BLaER1 treated with 17β-estradiol and CSF1 and Interleukin-3, amounts not matched to agents 10 nM and 100 nM (cell line): ENCODE data around the gene CHADL.

Source experiments
- H3K27ac ChIP-seq, 11 experiments: shearing (Covaris generic); formaldehyde crosslinking; 2 replicates each; pipeline ENCODE4 v1.8.1; 2022
- H3K27me3 ChIP-seq, 11 experiments: shearing (Covaris generic); formaldehyde crosslinking; 2 replicates each; pipeline ENCODE4 v1.8.1; 2022
- H3K36me3 ChIP-seq, 11 experiments: shearing (Covaris generic); formaldehyde crosslinking; 2 replicates each; pipeline ENCODE4 v1.8.1; 2022
- H3K4me1 ChIP-seq, 10 experiments: shearing (Covaris generic); formaldehyde crosslinking; 2 replicates each; pipeline ENCODE4 v1.8.1; 2022
- H3K4me2 ChIP-seq, 11 experiments: shearing (Covaris generic); formaldehyde crosslinking; 2 replicates each; pipeline ENCODE4 v1.8.1; 2022
- H3K4me3 ChIP-seq, 10 experiments: shearing (Covaris generic); formaldehyde crosslinking; 2 replicates each; pipeline ENCODE4 v1.8.1; 2022
- H3K9ac ChIP-seq, 11 experiments: shearing (Covaris generic); formaldehyde crosslinking; 2 replicates each; pipeline ENCODE4 v1.8.1; 2022
- H3K9me3 ChIP-seq, 11 experiments: shearing (Covaris generic); formaldehyde crosslinking; replicated peaks in 1 of 11; 2 replicates each; pipeline ENCODE4 v1.8.1; 2022
- H4K20me1 ChIP-seq, 11 experiments: shearing (Covaris generic); formaldehyde crosslinking; 2 replicates each; pipeline ENCODE4 v1.8.1; 2022
- Cebpa-rat ChIP-seq, 11 experiments: shearing (Covaris generic); IDR thresholded peaks; 2 replicates each; pipeline ENCODE4 v1.8.1; 2022

Gene CHADL

GRCh38 chr22:41229730-41230400, 10.9 kb downstream of the CHADL start:
- Histone ChIP-seq H3K4me2 (no peak overlapping the region), H4K20me1 (peaks cover 0 to 9% (median 0%) of the 10 kb centered on the region in 11 experiments; a peak in 2 of 22 replicates), H3K27ac (no peak overlapping the region), H3K9me3 (no peaks in the 10 kb centered on the region), H3K9ac (no peak overlapping the region), H3K27me3 (no peaks in the 10 kb centered on the region), H3K4me1 (peaks cover 0 to 25% (median 6%) of the 10 kb centered on the region in 10 experiments; a peak in 11 of 20 replicates), H3K36me3 (peaks cover 26 to 69% (median 43%) of the 10 kb centered on the region in 11 experiments), H3K4me3 (no peak overlapping the region)
- no peak for TF ChIP-seq Cebpa-rat (IDR thresholded peaks at IDR 0.05)

- Histone ChIP-seq H3K9me3 (no peaks in the 10 kb centered on the region), H3K27me3 (no peaks in the 10 kb centered on the region), H3K4me2 (no peak overlapping the region), H3K9ac (no peak overlapping the region), H3K4me3 (no peak overlapping the region), H3K4me1 (peaks cover 0 to 25% (median 6%) of the 10 kb centered on the region in 10 experiments; a peak in 11 of 20 replicates), H3K36me3 (peaks cover 32 to 75% (median 50%) of the 10 kb centered on the region in 11 experiments), H4K20me1 (peaks cover 0 to 9% (median 0%) of the 10 kb centered on the region in 11 experiments; a peak in 3 of 22 replicates), H3K27ac (no peak overlapping the region)
- TF ChIP-seq Cebpa-rat (IDR thresholded peaks at IDR 0.05) = no peak
Measured at GRCh38 chr22:41229215-41229614, 11.5 kb downstream of the CHADL start.

- peak overlapping the region in 4 of 11 experiments; percentile 30 to 79 (median 68); a peak in 7 of 22 replicates for H3K4me2 ChIP-seq
- peak overlapping the region in 3 of 11 experiments; percentile 27 to 52 (median 31); a peak in 4 of 22 replicates for H3K9ac ChIP-seq
- H3K27me3 ChIP-seq = no peaks in the 10 kb centered on the region
- H3K4me1 ChIP-seq = peaks cover 0 to 25% (median 6%) of the 10 kb centered on the region in 10 experiments; a peak in 11 of 20 replicates
- TF ChIP-seq Cebpa-rat (IDR thresholded peaks at IDR 0.05) = no peak
- peaks cover 54 to 97% (median 72%) of the 10 kb centered on the region in 11 experiments for H3K36me3 ChIP-seq
- no peak overlapping the region for H3K4me3 ChIP-seq
- H4K20me1 ChIP-seq = peaks cover 0 to 9% (median 0%) of the 10 kb centered on the region in 11 experiments; a peak in 3 of 22 replicates
- H3K9me3 ChIP-seq = no peaks in the 10 kb centered on the region
- H3K27ac ChIP-seq = peak overlapping the region in 5 of 11 experiments; percentile 9 to 69 (median 63); a peak in 8 of 22 replicates
Measured at GRCh38 chr22:41226723-41227655, 13.7 kb downstream of the CHADL start.

GRCh38 chr22:41223535-41223934, 17.2 kb downstream of the CHADL start:
- Histone ChIP-seq H3K27ac (no peak overlapping the region), H3K27me3 (no peaks in the 10 kb centered on the region), H3K9ac (no peak overlapping the region), H3K4me2 (no peak overlapping the region), H3K36me3 (peaks cover 72 to 100% (median 93%) of the 10 kb centered on the region in 11 experiments), H3K4me3 (no peak overlapping the region), H4K20me1 (no peaks in the 10 kb centered on the region; a peak in 1 of 22 replicates), H3K9me3 (no peaks in the 10 kb centered on the region), H3K4me1 (peaks cover 0 to 30% (median under 1%) of the 10 kb centered on the region in 10 experiments; a peak in 10 of 20 replicates)
- TF ChIP-seq Cebpa-rat (IDR thresholded peaks at IDR 0.05) = no peak

GRCh38 chr22:41222846-41223507, 17.8 kb downstream of the CHADL start:
- H3K27me3 ChIP-seq = no peaks in the 10 kb centered on the region
- no peaks in the 10 kb centered on the region; a peak in 2 of 22 replicates for H4K20me1 ChIP-seq
- H3K27ac ChIP-seq = no peak overlapping the region
- H3K36me3 ChIP-seq = peaks cover 72 to 98% (median 89%) of the 10 kb centered on the region in 11 experiments
- peaks cover 4 to 35% (median 6%) of the 10 kb centered on the region in 10 experiments for H3K4me1 ChIP-seq
- no peaks in the 10 kb centered on the region for H3K9me3 ChIP-seq
- no peak overlapping the region for H3K4me3 ChIP-seq
- no peak for TF ChIP-seq Cebpa-rat (IDR thresholded peaks at IDR 0.05)
- H3K4me2 ChIP-seq = no peak overlapping the region
- peak overlapping the region in 1 of 11 experiments; percentile 14; a peak in 1 of 22 replicates for H3K9ac ChIP-seq

GRCh38 chr22:41217553-41218157, 23.1 kb downstream of the CHADL start:
- Histone ChIP-seq H3K27ac (peak overlapping the region; percentile 63 to 80 (median 72)), H3K27me3 (no peaks in the 10 kb centered on the region), H3K36me3 (peaks cover 52 to 81% (median 75%) of the 10 kb centered on the region in 11 experiments), H3K9me3 (peaks cover 14 to 33% (median 29%) of the 10 kb centered on the region in 11 experiments; a peak in 21 of 22 replicates), H4K20me1 (no peaks in the 10 kb centered on the region; a peak in 1 of 22 replicates), H3K9ac (peak overlapping the region; percentile 59 to 76 (median 72); a peak in 21 of 22 replicates), H3K4me1 (peaks cover 24 to 35% (median 27%) of the 10 kb centered on the region in 10 experiments), H3K4me3 (peak overlapping the region in 8 of 10 experiments; percentile 6 to 58 (median 24); a peak in 11 of 20 replicates), H3K4me2 (peak overlapping the region; percentile 72 to 97 (median 84))
- peak in 9 of 11 experiments; percentile 20 to 73 (median 60); a peak in 10 of 22 replicates for TF ChIP-seq Cebpa-rat (IDR thresholded peaks at IDR 0.05)

GRCh38 chr22:41216984-41217383, 23.7 kb downstream of the CHADL start:
- no peak for TF ChIP-seq Cebpa-rat (IDR thresholded peaks at IDR 0.05)
- peaks cover 45 to 81% (median 74%) of the 10 kb centered on the region in 11 experiments for H3K36me3 ChIP-seq
- H3K27me3 ChIP-seq = no peaks in the 10 kb centered on the region
- H3K9me3 ChIP-seq = peaks cover 14 to 33% (median 29%) of the 10 kb centered on the region in 11 experiments; a peak in 21 of 22 replicates
- H4K20me1 ChIP-seq = no peaks in the 10 kb centered on the region; a peak in 1 of 22 replicates
- peak overlapping the region in 7 of 10 experiments; percentile 6 to 58 (median 21); a peak in 11 of 20 replicates for H3K4me3 ChIP-seq
- H3K4me2 ChIP-seq = peak overlapping the region; percentile 72 to 97 (median 84)
- H3K4me1 ChIP-seq = peaks cover 24 to 35% (median 27%) of the 10 kb centered on the region in 10 experiments
- peak overlapping the region; percentile 63 to 80 (median 72) for H3K27ac ChIP-seq
- H3K9ac ChIP-seq = peak overlapping the region; percentile 59 to 76 (median 72)
